GM12878 (cell line): ENCODE results near the gene FLYWCH2. TPM values are rescaled to one million over a fixed set of nuclear protein-coding genes. Genes with fewer than 3 reads are reported as not detected.
"Not testable (repeated sequence)": the region's sequence is repeated elsewhere in the genome, so short reads cannot be mapped to it uniquely, and the experiment has no call there.

Source experiments
- ATAC-seq: fragments of 200-7000 bp; cut with Tn5 transposase; 3 replicates; pipeline ENCODE4 v1.9.1; 2020; ENCODE audit warnings: mild to moderate bottlenecking, moderate library complexity
- BruUV-seq: library from RNA; stranded (reverse); fragments of 400-500 nt; replicated peaks from 2 replicates; lab custom pipeline; 2021; lab: Mats Ljungman, UMichigan
- CTCF ChIA-PET: fragments of 300-600 bp; sonication (Branson Sonifier 250); formaldehyde crosslinking; extraction: SDS; loops from one replicate; lab custom pipeline; 2021; ENCODE audit warnings: inconsistent platforms; lab: Yijun Ruan, JAX
- POLR2A ChIA-PET: fragments of 350-600 bp; formaldehyde crosslinking; extraction: SDS; loops from one replicate; lab custom pipeline; 2021; ENCODE audit warnings: inconsistent platforms; lab: Charles Lee
- RAD21 ChIA-PET: fragments of 300-600 bp; sonication (Branson Sonifier 250); formaldehyde crosslinking; loops from one replicate; lab custom pipeline; 2023; ENCODE audit warnings: antibody characterized with exemption; ENCODE audit not compliant: unreplicated experiment; lab: Charles Lee
- SMC1A ChIA-PET: fragments of 300-600 bp; sonication (Branson Sonifier 250); formaldehyde crosslinking; loops from one replicate; lab custom pipeline; 2023; ENCODE audit not compliant: unreplicated experiment, uncharacterized antibody; lab: Charles Lee
- DNase-seq: peaks from one replicate; pipeline ENCODE4 v3.0.0-alpha.2; 2011; ENCODE audit warnings: low read depth, low spot score
- FAIRE-seq: peaks from 3 replicates; lab custom pipeline; 2011; peaks lifted over from hg19 to GRCh38; lab: Jason Lieb, UNC
- H2AFZ ChIP-seq: 2 replicates; pipeline ENCODE4 v1.6.0; 2011; ENCODE audit warnings: low read depth, low read length, control low read depth; ENCODE audit not compliant: control insufficient read depth
- H3K27ac ChIP-seq: 2 replicates; pipeline ENCODE4 v1.5.1; 2011; ENCODE audit warnings: control low read depth; ENCODE audit not compliant: control insufficient read depth, insufficient read depth
- H3K27me3 ChIP-seq, 2 experiments: replicated peaks in 1 of 2; 2 replicates each; pipeline versions ENCODE4 v1.6.0 to v1.6.1; 2011; ENCODE audit warnings: low read length in 1 of 2; ENCODE audit not compliant: control insufficient read depth in 2 of 2, insufficient read depth in 2 of 2
- H3K36me3 ChIP-seq, 2 experiments: 2 replicates each; pipeline ENCODE4 v1.5.1; 2011; ENCODE audit warnings: low read length in 1 of 2; ENCODE audit not compliant: control insufficient read depth in 2 of 2, insufficient read depth in 2 of 2
- H3K4me1 ChIP-seq: 2 replicates; pipeline ENCODE4 v1.6.1; 2011; ENCODE audit warnings: mild to moderate bottlenecking, low read length, moderate library complexity, mixed read lengths; ENCODE audit not compliant: control insufficient read depth, insufficient read depth
- H3K4me2 ChIP-seq: 2 replicates; pipeline ENCODE4 v1.6.0; 2011; ENCODE audit warnings: control low read depth; ENCODE audit not compliant: control insufficient read depth, insufficient read depth
- H3K4me3 ChIP-seq: fragments of 200-600 bp; sonication (generic); 2 replicates; pipeline ENCODE4 v1.5.1; 2016
- H3K79me2 ChIP-seq: 2 replicates; pipeline ENCODE4 v1.6.0; 2011; ENCODE audit warnings: low read length; ENCODE audit not compliant: control insufficient read depth, insufficient read depth
- H3K9ac ChIP-seq: 2 replicates; pipeline ENCODE4 v1.8.0; 2011; ENCODE audit warnings: low read length, control low read depth, mixed read lengths; ENCODE audit not compliant: control insufficient read depth, insufficient read depth
- H3K9me3 ChIP-seq: replicated peaks from 3 replicates; pipeline ENCODE4 v1.5.1; 2011; ENCODE audit warnings: mild to moderate bottlenecking, low read length; ENCODE audit not compliant: control insufficient read depth, insufficient read depth
- H4K20me1 ChIP-seq: 2 replicates; pipeline ENCODE4 v1.6.0; 2011; ENCODE audit not compliant: control insufficient read depth, insufficient read depth
- BCL3 ChIP-seq: IDR thresholded peaks from 2 replicates; pipeline ENCODE4 v1.6.1; 2011; ENCODE audit warnings: borderline replicate concordance, low read depth, mild to moderate bottlenecking, moderate library complexity, low read length; ENCODE audit not compliant: insufficient read depth, poor library complexity, severe bottlenecking
- BCLAF1 ChIP-seq: fragments of 450-650 bp; IDR thresholded peaks from 2 replicates; pipeline ENCODE4 v1.6.1; 2017; ENCODE audit warnings: antibody characterized with exemption, mild to moderate bottlenecking, moderate library complexity
- CBX3 ChIP-seq: fragments of 200-600 bp; sonication (generic); IDR thresholded peaks from 2 replicates; pipeline ENCODE4 v1.6.1; 2016; ENCODE audit warnings: low read depth, borderline replicate concordance
- CREB1 ChIP-seq: IDR thresholded peaks from 2 replicates; pipeline ENCODE4 v1.6.1; 2012; ENCODE audit warnings: low read depth, mild to moderate bottlenecking, inconsistent platforms
- DPF2 ChIP-seq: fragments of 450-650 bp; IDR thresholded peaks from 2 replicates; pipeline ENCODE4 v1.6.1; 2017; ENCODE audit warnings: mild to moderate bottlenecking
- EGR1 ChIP-seq, 2 experiments: IDR thresholded peaks; 1 replicate in 1 of 2; 2 replicates in 1 of 2; pipeline ENCODE4 v1.6.1; 2011 to 2012; ENCODE audit warnings: low read depth in 2 of 2, low read length in 2 of 2, borderline replicate concordance in 1 of 2, mild to moderate bottlenecking in 1 of 2, moderate library complexity in 1 of 2
- FOXK2 ChIP-seq: fragments of 450-650 bp; IDR thresholded peaks from 2 replicates; pipeline ENCODE4 v1.6.1; 2017; ENCODE audit warnings: mild to moderate bottlenecking, moderate library complexity
- JUND ChIP-seq: IDR thresholded peaks from 2 replicates; pipeline ENCODE4 v1.6.1; 2012; ENCODE audit warnings: low read depth, mild to moderate bottlenecking, low read length, improper control_type of control experiment, moderate library complexity
- MTA2 ChIP-seq: fragments of 450-650 bp; IDR thresholded peaks from 2 replicates; pipeline ENCODE4 v1.6.1; 2016; ENCODE audit warnings: low read depth, mild to moderate bottlenecking, moderate library complexity
- PAX5 ChIP-seq: IDR thresholded peaks from 2 replicates; pipeline ENCODE4 v1.6.1; 2011; ENCODE audit warnings: low read depth, low read length, borderline replicate concordance
- PBX3 ChIP-seq: IDR thresholded peaks from 2 replicates; pipeline ENCODE4 v1.6.1; 2011; ENCODE audit warnings: mild to moderate bottlenecking, low read depth, low read length, moderate library complexity; ENCODE audit not compliant: insufficient replicate concordance
- POU2F2 ChIP-seq: IDR thresholded peaks from 3 replicates; pipeline ENCODE4 v1.6.1; 2011; ENCODE audit warnings: low read depth, mild to moderate bottlenecking, low read length, borderline replicate concordance
- WGBS: methylation state at CpG from one replicate; pipeline ENCODE4 v1.1.6; 2016; ENCODE audit warnings: low lambda C conversion rate; ENCODE audit not compliant: insufficient replicate concordance, insufficient coverage; ENCODE audit errors: missing lambda C conversion rate; 5-methylcytosine and 5-hydroxymethylcytosine counted together
- in situ Hi-C: fragments of 300-500 bp; cut with MboI; formaldehyde crosslinking; loops from 9 replicates; pipeline ENCODE4 v1.14.3; 2018; ENCODE audit warnings: mixed read lengths
- intact Hi-C: fragments of 100-400 bp; cut with micrococcal nuclease; formaldehyde crosslinking; loops from one replicate; pipeline ENCODE4 v1.14.2; 2022; ENCODE audit not compliant: unreplicated experiment
- polyA plus RNA-seq, 11 experiments: library from polyadenylated mRNA; depleted of rRNA in 4 of 11; unstranded in 6 of 11; stranded (reverse) in 5 of 11; fragments of >200 nt; fragmentation: Nextera tagmentation in 4 of 11; fragmentation: Illumina TruSeq in 1 of 11; extraction: Ambion mirVana in 4 of 11; extraction: Trizol in 1 of 11; gene quantifications; 1 replicate in 1 of 11; 2 replicates in 10 of 11; pipeline versions ENCODE4 v1.2.1 to v1.2.3, GENCODE V29; 2011 to 2016; ENCODE audit warnings: inconsistent platforms in 2 of 11, missing spikeins in 2 of 11, low read depth in 1 of 11
- total RNA-seq, 4 experiments: library from RNA; depleted of rRNA in 3 of 4; stranded (reverse); fragments of >200 nt in 3 of 4; fragmentation: Illumina TruSeq in 1 of 4; extraction: Trizol in 1 of 4; gene quantifications; 2 replicates each; pipeline versions ENCODE4 v1.2.1 to v1.2.3, GENCODE V29; 2013 to 2021

FLYWCH2 gene
- total and polyA plus RNA-seq, 10 of the 15 experiments (the other 5 are each of a cell fraction or from before 2014, with no cell fraction given): 0.27 to 43.1 (median 17.7) TPM

GRCh38 chr16:2930236-2930635 lies 47.2 kb downstream of the FLYWCH2 start (continued):
- TF ChIP-seq PBX3 (no peak), EGR1 (IDR thresholded peaks at IDR 0.05; ENCODE audit: borderline replicate concordance in 1 of 2, low read depth in 2 of 2, low read length in 2 of 2) (no peak), DPF2 (no peak), BCLAF1 (no peak), MTA2 (no peak), JUND (no peak), BCL3 (no peak), FOXK2 (no peak), CREB1 (no peak), CBX3 (no peak), POU2F2 (no peak), PAX5 (no peak)

- H3K27me3 ChIP-seq, CTCF ChIA-PET, DNase-seq, BruUV-seq, ATAC-seq, H4K20me1 ChIP-seq, H3K79me2 ChIP-seq, H3K4me2 ChIP-seq, H3K9me3 ChIP-seq, H3K9ac ChIP-seq, H3K36me3 ChIP-seq, H3K27ac ChIP-seq, in situ Hi-C loops, H2AFZ ChIP-seq, FAIRE-seq, intact Hi-C loops, H3K4me3 ChIP-seq, H3K4me1 ChIP-seq: not testable (repeated sequence)
- ChIA-PET SMC1A (interaction anchor here (0.6 kb wide), 1 partner anchor 54 kb away, joined by 3 read pairs; no protein-coding TSS in a partner anchor), POLR2A (interaction anchor here (0.7 kb wide), 1 partner anchor 343 kb away, joined by 6 read pairs; no protein-coding TSS in a partner anchor), RAD21 (interaction anchor here (0.6 kb wide), 1 partner anchor 12 kb away, joined by 3 read pairs; no protein-coding TSS in a partner anchor)
- 92% methylated on average over 11 of the region's 13 CpGs for WGBS
These were observed 48.4 kb downstream of the FLYWCH2 start for GRCh38 chr16:2931231-2931914.
